Measurements from ENCODE around the gene SMLR1.

Gene SMLR1

DNA sequence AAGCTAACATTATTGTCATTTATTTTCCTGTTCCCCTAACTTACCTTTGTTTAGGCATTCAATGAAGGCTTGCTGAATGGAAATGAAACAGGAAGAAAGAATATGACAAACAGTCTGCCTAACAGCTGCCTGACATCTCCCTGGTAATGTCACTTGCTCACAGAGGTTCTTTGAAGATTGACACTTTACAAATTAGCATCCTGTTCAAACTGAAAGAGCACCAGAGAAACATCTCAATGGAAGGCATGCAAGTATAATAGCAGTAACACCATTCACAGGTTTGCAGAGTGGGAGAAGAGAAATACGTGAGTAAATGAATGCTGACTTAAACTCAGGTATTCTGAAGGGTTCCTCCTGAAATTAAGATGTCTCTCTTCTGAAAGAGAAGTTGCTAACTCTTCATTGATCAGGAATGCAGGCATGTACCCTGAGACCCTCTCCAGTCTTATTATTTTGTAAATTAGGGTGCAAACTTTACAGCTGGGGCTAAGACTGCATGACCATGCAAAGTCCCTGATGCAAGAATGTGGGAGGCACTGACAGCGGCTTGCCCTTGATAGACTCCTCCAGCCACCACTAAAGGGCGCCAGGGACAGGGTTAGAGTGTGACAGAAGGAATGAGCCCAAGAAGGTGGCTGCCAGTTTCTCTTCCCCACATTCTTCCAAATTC is 1.3 kb upstream of the SMLR1 start:
- no peak for DNase-seq

DNA sequence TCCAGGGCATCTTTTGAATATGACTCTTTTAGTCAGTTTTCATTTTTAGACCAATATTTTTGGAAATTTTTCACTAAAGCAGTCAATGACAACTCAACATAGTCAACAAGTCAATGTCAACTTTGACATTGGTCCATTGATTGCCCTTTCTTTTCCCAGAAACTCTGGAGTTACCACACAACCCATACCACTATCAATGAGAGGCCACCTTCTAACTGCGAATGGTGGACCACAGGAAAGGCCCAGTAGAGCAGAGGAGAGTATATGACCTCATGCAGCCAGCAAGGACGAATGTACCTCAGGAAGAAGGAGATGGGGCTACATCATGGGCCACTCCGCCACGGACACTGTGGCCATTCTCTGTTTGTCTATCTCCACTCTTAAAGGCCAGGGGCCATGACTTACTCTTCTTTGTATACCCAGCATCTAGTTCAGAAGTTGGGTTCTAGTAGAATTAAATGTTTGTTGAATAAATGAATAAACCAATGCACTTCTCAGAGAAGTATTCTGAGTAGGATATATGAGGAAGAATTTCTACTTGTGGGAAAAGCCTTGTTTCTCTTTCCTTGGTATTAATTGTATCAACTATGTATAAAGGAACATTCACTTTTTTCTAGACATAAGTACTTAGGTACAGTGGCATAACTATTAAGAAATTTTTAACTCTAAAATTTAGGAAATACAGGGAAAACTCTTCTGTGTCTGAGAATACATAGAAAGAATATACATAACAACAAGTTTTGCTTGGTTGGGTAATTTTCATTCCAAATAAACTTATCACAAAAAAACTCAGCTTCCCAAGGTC is 562 bp upstream of the SMLR1 start:
- no peak for DNase-seq

DNA sequence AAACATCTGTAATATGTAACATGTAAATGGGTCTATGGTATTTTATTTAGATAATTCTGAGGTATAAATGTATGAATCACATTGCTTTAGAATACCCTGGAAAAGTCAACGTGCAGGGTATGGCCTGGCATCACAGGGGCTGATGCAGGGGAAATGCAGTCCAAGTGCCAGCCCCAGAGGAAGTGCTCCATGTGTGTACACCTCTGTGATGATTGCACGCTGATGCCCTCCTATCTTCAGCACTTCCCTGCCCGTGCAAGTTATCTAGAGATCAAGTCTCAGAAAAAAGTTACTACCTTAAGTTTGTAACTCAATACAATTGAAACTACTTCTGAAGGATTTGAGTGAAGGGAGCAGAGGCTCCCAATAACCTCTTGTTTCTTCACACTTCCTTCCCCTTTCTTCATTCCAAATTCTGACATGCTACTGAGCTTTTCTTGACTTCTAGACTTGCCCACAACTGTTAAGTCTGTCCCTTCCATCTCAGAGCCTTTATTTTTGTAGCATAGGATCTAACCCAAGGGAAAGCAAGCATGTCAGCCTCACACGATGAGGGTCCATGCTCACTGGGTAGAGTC is 2.2 kb downstream of the SMLR1 start:
- no peak for DNase-seq

DNA sequence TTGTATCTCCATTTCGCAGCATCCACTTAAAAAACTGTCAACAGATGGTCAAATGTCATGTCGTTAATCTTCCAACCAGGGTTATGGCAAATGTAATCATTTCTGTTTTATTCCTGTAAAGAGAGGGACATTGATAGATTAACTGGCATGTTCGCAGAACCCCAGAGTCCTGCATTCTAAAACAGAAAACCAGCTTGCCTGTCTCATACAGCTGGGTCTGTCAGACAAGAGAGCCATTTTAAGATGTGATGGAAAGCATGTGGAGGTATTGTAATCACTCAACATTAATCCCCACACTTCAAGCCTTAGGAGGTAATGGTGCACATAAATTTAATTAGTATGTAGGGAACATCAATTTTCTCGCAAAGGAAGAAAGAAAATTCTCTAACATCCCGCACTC is 4.4 kb downstream of the SMLR1 start:
- no peak for DNase-seq

DNA sequence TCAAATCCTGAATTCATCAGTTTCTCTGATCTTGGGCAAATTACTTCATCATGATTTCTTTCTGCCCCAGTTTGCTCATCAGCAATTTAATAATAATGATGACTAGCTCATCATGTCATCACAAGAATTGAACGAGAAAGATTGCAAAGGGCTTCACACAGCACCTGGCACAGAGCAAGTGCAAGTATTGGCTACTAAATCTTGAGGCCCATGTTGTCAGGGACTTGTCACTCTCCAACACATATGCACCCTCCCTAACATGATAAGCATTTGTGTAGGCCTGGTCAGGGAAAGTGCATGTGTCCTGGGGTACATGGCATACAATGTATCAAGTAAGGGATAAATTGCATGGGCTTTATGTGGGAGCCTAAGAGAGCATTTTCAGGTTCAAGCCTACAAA is 6.4 kb downstream of the SMLR1 start:
- DNase-seq, result no peak

DNA sequence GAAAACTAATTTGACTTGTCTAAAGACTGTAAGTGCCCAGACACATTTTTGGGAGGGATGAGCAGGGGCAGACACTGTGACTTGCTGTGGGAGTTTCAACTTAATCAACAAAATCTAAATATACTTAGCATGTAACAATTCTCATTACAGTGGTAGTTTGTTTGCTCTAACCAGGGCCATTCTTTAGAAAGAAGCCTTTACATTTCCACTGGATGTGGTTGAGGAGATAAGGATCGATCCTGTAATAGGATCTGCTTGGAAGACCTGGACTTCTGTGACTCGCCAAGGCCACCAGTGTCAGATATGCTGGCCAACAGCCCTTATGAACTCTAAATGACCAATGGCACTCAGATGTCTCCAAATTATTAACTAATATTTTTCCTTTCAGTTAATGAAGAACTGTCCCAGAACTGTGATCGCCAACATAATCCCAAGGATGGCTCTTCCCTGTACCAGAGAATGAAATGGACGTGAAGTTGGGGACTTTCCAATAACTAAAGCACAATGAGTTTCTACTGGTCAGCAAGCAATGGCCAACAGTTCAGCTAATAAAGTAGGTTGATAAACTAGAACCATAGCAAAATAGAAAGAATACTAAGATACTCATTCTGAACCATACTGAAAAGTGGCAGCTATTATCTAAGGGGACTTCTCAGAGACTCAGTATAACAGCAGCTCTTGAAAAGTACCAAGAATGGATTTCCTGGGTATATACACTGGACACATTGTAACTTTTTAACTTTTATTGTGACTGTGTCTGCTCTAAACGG is 7.5 kb downstream of the SMLR1 start:
- no peak for DNase-seq

DNA sequence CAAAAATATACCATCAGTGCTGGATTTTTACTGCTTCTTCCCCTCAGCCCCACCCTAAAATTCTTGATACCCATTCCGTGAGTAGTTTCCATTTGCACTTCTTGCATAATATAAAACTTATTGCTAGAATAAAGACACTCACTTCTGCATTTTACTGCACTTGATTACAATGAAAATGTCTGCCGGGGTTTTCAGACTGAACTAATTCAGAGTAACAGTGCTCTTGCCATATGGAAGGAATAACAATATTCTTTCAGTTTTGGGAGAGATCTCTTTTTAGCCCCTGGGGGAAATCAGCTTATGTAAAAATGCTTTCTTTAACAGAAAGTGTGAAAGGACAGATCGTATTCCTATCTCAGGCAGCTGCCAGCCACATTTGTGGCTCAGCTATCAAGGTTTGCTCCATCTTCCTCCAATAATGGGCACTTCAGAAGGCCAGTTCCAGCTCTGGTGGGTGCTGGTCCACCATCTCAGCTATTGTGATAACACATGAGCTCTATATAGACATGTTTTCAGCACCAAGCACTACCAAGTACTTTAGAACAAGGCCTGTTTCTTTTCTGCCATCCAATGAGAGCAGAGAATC is 8.9 kb downstream of the SMLR1 start:
- no peak for DNase-seq

DNA sequence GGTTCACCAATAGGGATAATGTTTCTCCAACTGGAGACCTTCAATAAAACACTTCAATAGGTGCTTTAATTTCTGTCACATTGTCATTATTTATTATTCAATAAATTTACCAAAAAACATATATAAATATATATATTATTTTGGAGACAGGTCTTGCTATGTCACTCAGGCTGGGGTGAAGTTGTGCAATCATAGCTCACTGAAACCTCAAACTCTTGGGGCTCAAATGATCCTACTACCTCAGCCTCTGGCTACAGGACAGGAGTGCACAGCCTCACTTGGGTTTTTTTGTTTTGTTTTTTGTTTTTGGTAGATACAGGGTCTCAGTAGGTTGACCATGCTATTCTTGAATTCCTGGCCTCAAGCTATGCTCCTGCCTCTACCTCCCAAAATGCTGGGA is 9.9 kb downstream of the SMLR1 start:
- no peak for DNase-seq

DNA sequence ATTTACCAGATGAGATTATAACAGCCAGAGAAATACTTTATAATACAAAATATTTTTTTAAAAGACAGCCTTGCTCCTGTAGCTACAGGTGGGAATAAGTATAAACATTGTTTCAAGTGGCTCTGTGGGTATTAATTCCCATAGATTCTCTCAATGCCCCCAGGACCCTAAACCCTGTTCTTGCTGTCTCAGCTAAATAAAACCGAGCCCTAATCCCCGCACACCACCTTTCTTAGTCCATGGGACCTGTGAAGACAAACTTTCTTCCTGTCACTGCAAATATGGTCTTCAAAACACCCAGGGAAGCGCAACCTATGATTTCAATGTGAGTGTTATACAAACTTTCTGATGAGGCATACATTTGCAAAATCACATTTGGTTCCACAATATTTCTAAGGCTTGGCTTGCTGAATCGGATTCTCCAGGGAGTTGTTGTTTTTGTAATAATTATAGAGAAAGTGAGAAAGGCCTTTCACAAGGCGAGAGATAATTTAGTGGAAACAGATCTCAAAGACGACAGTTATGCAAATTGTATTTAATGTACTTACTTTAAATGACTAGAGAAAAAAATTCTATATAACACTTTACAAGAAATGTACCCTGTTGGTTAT is 11.1 kb downstream of the SMLR1 start:
- DNase-seq, result no peak

DNA sequence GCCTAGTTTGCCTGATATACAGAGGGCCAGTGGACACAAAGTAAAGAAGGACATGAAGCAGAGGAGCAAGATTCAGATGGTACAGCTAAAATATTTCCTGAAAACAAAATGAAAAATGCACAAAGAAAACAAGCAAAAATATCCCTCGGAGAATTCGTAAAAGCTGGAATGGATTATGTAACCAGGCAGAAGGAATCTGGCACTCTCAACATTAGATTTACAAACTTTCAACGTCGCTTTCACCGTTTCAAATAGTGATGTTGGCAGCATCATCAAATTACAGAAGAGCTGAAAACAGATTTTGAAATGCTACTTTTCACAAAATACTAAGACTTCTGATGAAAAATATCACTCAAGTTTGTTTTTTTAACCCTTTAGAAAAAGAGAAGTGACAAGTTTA is 11.7 kb downstream of the SMLR1 start:
- no peak for DNase-seq

DNA sequence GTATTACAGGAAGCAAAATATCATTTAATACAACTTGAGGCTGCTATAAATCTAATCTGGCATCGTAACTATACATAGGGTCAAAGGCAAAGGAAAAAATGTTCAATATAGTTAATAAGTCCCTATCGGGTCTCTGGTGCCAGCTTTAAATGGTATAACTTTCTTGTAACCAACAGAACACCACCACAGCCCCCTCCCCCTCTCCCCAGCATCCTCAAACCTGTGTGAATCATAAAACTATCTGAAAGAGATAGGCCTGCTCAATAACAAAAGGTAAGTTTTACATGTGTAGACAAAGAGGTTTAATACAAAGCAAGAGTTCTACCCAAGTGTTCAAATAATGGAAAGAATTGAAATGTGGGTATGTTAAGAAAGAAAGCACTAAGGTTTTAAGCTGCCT is 12.2 kb downstream of the SMLR1 start:
- no peak for DNase-seq

DNA sequence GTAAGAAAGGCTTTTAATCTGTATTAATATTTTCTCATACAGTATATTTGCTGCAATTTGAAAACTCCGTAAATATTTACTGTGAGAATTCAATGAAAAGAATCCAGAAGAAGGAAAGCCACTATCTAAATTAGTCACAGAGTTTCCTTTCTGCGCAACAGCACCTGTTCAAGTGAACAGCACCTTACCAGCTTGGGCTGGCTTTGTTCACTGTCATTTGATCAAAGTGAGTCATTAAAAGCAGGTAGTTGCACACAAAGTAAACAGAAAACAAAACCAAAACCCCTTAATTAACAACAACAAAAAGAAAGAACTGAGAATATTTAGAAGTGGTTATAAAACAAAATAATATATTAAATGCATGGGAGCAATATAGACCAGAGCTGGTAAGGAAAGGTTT is 12.8 kb downstream of the SMLR1 start:
- no peak for DNase-seq

DNA sequence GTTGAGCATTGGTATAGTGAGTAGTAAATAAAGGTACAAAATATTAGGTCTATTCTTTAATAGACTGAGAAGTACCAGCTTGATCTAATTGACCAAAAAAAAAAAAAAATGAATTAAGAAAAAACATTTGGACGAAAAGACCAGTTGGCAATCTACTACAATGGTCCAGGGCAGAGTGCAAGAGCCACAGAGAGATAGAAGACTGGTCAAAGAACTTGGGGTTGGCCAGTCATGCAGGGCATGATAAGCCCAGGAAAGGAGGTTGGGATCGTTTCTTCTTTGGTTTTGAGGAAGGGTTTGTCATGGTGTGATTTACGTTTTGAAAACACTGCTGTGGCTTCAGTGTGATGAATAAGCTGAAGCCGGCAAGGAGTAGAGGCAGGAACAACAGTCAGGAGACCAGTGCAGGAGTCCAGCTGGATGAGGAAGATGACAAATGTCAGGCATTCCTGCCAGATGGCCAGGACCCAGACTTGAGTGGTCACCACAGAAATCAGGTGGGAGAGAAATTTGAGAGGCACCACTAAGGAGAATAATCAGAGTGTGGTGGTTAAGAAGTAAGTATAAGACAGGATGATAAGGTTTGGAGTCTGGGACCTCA is 14.0 kb downstream of the SMLR1 start:
- DNase-seq, result no peak

DNA sequence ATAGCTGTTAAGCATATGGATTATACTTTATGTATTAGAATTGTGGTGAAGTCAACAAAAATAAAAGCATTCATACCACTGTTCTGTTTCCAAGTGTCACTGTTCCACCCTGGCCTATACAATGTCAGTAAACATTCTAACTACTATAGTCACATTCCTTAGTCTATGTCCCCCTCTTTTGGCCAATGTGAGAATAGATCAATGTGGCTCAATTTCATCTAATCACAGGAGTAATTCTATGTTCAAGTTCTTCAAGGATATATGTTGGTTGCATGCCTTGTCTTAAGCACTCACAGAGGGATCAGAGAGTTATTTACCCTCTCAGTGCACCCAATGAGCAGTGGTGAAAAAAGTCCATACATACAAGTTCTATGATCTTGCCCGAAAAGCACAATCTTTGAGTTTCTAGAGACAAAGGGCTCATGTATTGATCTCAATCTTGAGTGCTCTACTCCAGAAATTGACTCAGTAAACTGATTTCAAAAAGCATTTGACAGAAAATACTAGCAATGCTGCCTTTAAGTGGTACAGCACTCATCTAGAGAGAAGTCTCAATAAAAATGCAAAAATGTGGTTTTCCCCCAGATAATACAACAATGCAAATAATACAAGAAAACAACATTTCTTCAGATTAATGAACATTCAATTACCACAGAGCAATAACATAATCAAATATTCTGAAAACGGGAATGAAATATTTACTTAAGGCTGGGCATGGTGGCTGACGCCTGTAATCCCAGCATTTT is 16.5 kb downstream of the SMLR1 start:
- DNase-seq, result no peak

DNA sequence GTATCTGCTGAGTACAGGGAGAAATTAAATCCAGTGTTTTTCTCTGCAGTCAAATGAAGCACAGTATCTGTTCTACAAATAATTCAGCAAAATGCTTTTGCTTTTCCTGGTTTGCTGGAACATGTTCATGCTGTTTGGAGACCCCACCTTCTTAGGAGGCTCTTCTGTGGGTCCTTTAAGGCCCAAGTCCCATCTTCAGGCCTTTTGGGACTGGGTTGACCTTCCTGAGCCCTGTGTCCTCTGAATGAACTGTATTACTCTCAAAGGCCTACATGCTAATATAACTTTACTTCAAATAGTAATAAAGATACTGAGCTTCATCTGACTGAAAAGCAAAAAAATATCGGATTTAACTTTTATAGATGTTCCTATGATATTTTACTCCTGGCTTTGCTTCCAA is 19.3 kb downstream of the SMLR1 start:
- no peak for DNase-seq

DNA sequence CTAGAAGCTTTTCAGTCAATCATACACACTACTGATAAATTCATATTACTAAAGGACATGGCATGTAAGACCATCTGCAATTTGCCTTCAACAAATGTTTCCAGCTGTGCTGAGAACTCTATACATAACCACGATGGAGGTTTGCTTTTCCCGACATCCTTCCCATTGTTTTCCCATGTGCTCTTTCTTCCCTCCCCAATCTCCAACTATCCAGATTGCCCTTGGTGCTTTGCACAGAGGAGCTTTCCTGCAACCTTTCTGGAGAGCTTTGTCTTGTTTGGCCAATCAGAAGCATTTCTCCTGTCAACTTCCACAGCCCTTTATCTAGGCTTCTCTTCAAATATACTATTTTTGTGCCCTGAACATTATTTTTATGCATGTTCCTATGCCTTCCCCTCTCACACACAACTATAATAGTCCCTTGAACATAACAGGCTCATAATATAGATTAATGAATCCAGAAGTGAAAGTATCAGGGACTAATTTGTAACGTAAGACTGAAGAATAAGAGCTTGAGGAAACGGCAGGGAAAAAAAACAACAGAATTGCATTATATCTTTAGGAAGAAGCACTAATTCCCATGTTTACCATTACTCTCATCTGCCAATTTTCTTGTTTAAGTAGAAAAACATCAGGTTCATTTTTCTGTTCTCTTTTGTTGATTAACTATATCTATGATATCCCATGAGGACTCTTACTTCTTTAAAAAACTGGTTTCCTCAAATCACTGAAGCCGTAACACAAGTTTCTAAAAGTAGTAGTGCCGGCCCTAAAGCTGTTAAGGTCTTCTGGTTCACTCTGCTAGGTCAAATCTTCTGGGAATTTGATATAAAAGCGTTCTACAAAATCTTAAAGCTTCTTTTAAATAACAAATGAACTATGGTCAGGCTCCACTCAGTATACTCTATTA is 20.1 kb downstream of the SMLR1 start:
- no peak for DNase-seq

DNA sequence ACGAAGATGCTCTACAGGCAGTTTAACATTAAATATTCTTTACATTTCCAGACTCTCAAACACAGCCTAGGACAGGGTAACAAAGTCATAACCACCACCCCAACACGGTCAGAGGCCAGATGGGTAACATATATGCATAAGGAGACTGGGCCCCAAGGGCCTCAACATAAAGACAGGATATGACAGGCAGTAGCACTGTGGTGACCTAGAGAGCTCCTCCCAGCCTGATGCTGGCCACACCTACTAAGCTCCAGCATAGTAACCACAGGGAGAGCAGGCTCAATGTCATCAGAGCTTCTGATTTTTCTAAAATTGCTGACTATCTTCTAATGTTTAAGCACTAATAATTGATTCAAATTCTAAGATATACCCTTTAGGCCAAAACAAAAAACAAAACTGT is 21.7 kb downstream of the SMLR1 start:
- peak in 1 of 2 donors; percentile 25 for DNase-seq

DNA sequence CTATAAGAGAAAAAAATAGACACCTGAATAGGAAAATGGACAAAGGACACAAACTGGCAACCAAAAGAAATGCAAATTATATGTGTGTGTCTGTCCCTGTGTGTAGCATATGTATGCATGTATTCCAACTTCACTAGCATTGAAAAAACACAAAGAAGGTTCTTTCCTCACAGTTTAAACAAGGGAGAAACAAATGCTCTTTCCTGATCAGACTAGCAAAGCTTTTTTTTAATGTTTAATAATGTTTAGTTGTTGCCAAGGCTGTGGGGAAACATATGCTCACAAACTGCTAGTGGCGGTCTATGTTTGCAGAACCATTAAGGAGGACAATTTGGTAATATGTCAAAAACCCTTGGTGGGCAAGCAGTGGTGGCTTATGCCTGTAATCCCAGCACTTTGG is 22.4 kb downstream of the SMLR1 start:
- DNase-seq, result no peak

DNA sequence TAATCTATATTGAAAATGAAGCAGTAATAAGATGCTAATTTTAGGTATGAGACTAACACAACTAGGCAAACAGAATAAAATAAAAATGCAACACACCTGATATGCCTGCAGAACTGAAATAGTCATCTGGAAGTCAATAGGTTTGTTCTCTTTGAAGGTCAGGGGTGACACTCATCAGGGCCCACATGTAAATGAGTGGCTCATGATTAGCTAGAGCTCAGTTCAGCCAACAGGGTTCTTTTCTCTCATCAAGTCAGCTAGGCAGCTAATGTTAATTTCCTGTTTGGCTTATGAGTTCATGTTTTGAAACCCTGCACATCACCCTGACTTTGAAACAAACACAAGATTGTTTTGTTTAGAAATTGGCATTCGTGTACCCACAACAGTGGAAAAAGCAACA is 23.8 kb downstream of the SMLR1 start:
- no peak for DNase-seq

DNA sequence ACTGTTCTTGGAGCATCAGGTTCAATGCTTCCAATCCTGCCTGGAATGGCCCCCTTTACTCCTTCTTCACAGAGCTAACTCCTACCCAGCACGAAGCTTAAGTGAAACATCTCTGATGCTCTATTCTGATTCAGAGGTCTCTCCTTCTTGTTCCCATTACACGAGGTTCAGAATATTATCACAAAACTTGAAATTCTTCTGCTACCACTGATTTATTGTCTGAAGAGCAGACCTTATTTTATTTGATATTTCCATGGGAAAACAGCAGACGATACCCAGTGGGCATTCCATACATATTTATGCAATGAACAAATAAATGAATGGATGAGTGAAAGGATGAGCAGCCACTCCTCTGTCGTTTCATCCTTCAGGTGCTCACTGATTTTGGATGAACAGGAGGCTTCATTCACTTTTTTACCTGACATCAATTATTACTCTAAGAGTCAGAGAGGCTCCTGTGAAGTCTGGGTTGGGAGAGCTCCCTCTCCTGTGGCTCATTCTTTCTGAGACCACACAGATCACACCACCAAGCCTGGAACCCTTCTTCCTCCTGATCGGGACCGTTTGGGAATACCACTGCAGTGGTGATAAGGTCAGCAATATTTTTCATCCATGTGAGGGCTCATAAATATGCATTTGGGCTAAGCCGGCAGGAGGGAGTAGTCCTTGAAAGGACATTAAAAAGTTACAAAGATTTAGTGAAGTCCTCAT is 25.8 kb downstream of the SMLR1 start:
- DNase-seq, result no peak
